Lung microvascular endothelial cell (primary cell): ENCODE results near the gene RSRC1. TPM values are rescaled to one million over a fixed set of nuclear protein-coding genes. Genes with fewer than 3 reads are reported as not detected.

ENCODE experiments used
- DNase-seq, 2 donors: peaks; one replicate each; pipeline versions ENCODE4 v3.0.0 to v3.0.0-alpha.2; 2010; ENCODE audit warnings: low read depth in 2 of 2
- total RNA-seq: library from RNA; depleted of rRNA; stranded (reverse); fragments of >200 nt; gene quantifications from 2 replicates; pipeline ENCODE4 v1.2.1, GENCODE V29; 2014

The RSRC1 gene
- total RNA-seq, 1 donor from 2014 or later: 26.8 TPM

DNA sequence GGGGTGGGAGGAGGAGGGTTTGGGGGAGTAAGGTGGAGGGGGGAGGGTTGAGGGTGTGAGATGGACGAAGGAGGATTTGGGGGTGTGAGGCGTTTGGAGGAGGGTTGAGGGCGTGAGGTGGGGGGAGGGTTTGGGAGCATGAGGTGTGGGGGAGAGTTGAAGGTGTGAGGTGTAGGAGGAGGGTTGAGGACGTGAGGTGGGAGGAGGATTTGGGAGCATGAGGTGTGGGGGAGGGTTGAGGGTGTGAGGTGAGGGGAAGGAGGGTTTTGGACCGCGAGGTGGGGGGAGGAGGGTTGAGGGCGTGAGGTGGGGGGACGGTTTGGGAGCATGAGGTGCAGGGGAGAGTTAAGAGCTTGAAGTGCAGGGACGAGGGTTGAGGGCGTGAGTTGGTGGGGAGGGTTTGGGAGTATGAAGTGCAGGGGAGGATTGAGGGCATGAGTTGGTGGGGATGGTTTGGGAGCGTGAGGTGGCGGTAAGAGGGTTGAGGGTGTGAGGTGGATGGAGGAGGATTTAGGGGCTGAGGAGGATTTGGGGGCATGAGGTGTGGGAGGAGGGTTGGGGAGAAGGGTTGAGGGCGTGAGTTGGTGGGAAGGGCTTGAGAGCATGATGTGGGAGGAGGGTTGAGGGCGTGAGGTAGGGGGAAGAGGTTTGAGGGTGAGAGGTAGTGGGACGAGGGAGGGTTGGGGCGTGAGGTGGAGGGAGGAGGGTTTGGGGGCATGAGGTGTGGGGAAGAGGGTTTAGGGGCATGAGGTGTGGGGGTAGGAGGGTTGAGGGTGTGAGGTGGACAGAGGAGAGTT, 462.3 kb downstream of the RSRC1 start:
- no peak for DNase-seq

- no peak for DNase-seq
These were observed 462.8 kb downstream of the RSRC1 start for GRCh38 chr3:158572766-158573060.

GRCh38 chr3:158573714-158574113, 463.8 kb downstream of the RSRC1 start:
- no peak for DNase-seq

DNA sequence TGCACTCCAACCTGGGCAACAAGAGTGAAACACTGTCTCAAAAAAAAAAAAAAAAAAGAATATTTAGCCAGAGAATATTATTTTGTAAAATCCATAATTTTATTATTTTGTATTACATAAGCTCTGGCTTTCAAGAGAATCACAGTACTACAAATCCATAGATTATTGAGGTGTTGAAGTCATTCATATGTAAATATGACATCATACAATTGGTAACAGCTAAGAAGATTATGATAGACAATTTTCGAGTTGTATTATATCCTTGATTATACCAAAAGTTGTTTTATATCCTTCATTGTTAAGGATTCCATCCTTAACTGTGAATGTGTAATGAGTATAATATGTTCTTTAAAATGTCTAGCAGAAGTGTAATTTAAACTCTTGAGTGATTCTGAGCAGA, 464.8 kb downstream of the RSRC1 start:
- no peak for DNase-seq

- no peak for DNase-seq
These were observed 480.3 kb downstream of the RSRC1 start for GRCh38 chr3:158590223-158590622.

Other genes starting within 250 kb of the RSRC1 start
- under 0.01 TPM in 1 of 2 replicates, not detected in the other for gene SHOX2, start 3.7 kb upstream of the RSRC1 start, total RNA-seq